ENCODE measurements around the gene ACOD1.

The ACOD1 gene

DNA sequence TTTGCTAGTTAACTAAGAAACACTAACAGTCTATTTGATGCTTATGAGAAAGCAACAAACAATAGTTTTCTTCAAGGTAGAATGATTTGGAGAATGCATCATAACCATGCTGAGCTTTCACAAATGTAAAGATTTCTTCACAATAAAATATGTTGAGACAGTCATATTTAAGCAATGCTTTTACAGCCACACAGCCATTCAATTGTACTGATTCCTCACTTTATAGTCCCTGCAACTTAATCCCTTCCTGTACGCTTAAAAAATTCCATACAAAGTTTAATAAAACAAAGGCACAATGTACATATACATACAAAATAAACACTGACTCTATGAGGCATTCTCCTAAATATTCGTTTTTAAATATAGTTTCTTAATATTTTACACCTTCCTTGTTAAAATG is 4.7 kb upstream of the ACOD1 start:
- Histone ChIP-seq H3K27me3 (ENCODE audit: insufficient read depth, low read length, poor library complexity) (no peaks in the 10 kb centered on the region), H3K9ac (ENCODE audit: low read depth, low read length) (no peak overlapping the region), H3K4me2 (ENCODE audit: insufficient read depth, low read length) (no peak overlapping the region), H3K79me2 (ENCODE audit: insufficient read depth, low read length) (no peaks in the 10 kb centered on the region), H3K36me3 (ENCODE audit: insufficient read depth, low read length) (no peaks in the 10 kb centered on the region), H3K4me1 (ENCODE audit: insufficient read depth, low read length) (no peaks in the 10 kb centered on the region), H3K27ac (ENCODE audit: low read length) (no peak overlapping the region), H3K9me3 (ENCODE audit: insufficient read depth, low read length, severe bottlenecking) (no peaks in the 10 kb centered on the region), H4K20me1 (ENCODE audit: insufficient read depth, low read length) (no peaks in the 10 kb centered on the region), H3K4me3 (ENCODE audit: low read depth in 1 of 2, low read length in 2 of 2) (no peak overlapping the region), H2AFZ (ENCODE audit: low read depth, low read length) (no peak overlapping the region)
- DNase-seq (no peak), ATAC-seq (ENCODE audit: insufficient read depth, low read depth) (no peak)
- TF ChIP-seq, protein P1, sequence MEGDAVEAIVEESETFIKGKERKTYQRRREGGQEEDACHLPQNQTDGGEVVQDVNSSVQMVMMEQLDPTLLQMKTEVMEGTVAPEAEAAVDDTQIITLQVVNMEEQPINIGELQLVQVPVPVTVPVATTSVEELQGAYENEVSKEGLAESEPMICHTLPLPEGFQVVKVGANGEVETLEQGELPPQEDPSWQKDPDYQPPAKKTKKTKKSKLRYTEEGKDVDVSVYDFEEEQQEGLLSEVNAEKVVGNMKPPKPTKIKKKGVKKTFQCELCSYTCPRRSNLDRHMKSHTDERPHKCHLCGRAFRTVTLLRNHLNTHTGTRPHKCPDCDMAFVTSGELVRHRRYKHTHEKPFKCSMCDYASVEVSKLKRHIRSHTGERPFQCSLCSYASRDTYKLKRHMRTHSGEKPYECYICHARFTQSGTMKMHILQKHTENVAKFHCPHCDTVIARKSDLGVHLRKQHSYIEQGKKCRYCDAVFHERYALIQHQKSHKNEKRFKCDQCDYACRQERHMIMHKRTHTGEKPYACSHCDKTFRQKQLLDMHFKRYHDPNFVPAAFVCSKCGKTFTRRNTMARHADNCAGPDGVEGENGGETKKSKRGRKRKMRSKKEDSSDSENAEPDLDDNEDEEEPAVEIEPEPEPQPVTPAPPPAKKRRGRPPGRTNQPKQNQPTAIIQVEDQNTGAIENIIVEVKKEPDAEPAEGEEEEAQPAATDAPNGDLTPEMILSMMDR (IDR thresholded peaks at IDR 0.05; ENCODE audit: borderline replicate concordance, extremely low read depth, low read length, poor library complexity, severe bottlenecking): no peak
- no peak for TF ChIP-seq EZH2 (IDR thresholded peaks at IDR 0.05; ENCODE audit: borderline replicate concordance, low read depth, low read length, severe bottlenecking)

DNA sequence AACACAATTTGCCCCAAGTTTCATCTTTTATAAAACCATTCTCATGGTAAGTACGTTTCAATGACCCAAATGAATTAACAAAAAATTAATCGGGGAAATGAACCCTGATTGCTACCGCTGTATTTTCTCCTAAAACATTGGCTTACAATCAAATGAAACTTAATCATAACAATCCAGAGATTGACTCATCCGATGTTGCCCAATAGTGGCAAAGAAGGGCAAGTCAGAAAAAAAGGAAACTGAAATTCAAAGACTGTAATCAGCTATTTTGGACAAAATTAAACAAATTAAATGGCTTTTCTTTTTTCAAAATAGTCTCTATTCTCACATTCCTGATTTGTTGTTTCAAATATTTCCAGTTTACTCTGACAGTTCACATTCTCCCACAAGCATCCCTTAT is 3.9 kb upstream of the ACOD1 start:
- no peak for TF ChIP-seq EZH2 (IDR thresholded peaks at IDR 0.05; ENCODE audit: borderline replicate concordance, low read depth, low read length, severe bottlenecking)
- TF ChIP-seq, protein P1 (IDR thresholded peaks at IDR 0.05; ENCODE audit: borderline replicate concordance, extremely low read depth, low read length, poor library complexity, severe bottlenecking): no peak
- no peaks in the 10 kb centered on the region for H3K36me3 ChIP-seq (ENCODE audit: insufficient read depth, low read length)
- no peaks in the 10 kb centered on the region for H3K27me3 ChIP-seq (ENCODE audit: insufficient read depth, low read length, poor library complexity)
- H3K4me2 ChIP-seq (ENCODE audit: insufficient read depth, low read length): no peak overlapping the region
- no peak overlapping the region for H3K4me3 ChIP-seq (ENCODE audit: low read depth in 1 of 2, low read length in 2 of 2)
- no peaks in the 10 kb centered on the region for H3K9me3 ChIP-seq (ENCODE audit: insufficient read depth, low read length, severe bottlenecking)
- H4K20me1 ChIP-seq (ENCODE audit: insufficient read depth, low read length): no peaks in the 10 kb centered on the region
- no peaks in the 10 kb centered on the region for H3K4me1 ChIP-seq (ENCODE audit: insufficient read depth, low read length)
- no peak for ATAC-seq (ENCODE audit: insufficient read depth, low read depth)
- H3K9ac ChIP-seq (ENCODE audit: low read depth, low read length): no peak overlapping the region
- DNase-seq: no peak
- no peaks in the 10 kb centered on the region for H3K79me2 ChIP-seq (ENCODE audit: insufficient read depth, low read length)
- H2AFZ ChIP-seq (ENCODE audit: low read depth, low read length): no peak overlapping the region
- H3K27ac ChIP-seq (ENCODE audit: low read length): no peak overlapping the region

DNA sequence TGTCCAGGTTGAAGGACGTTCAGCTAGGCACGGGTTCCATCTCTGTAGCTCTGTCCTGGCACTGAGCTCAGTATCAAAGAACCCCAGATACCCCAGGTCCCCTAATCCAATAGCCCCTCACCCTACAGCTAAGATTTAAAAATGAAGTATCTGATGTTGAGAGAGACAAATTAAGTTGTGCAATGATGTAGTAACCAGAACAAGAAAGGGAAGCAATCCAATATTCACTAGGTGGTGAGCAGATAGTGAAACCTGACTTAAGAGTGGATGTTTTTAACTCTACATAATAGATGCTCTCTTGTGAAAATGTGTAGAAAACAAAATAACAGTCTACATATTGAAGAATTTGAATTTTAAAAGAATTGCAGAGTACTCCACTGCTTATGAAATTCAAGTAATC is 1.8 kb downstream of the ACOD1 start:
- Histone ChIP-seq H3K4me3 (ENCODE audit: low read depth in 1 of 2, low read length in 2 of 2) (no peak overlapping the region), H3K4me1 (ENCODE audit: insufficient read depth, low read length) (no peaks in the 10 kb centered on the region), H3K9ac (ENCODE audit: low read depth, low read length) (no peak overlapping the region), H3K79me2 (ENCODE audit: insufficient read depth, low read length) (no peaks in the 10 kb centered on the region), H3K9me3 (ENCODE audit: insufficient read depth, low read length, severe bottlenecking) (no peaks in the 10 kb centered on the region), H4K20me1 (ENCODE audit: insufficient read depth, low read length) (no peaks in the 10 kb centered on the region), H3K36me3 (ENCODE audit: insufficient read depth, low read length) (no peaks in the 10 kb centered on the region), H3K27me3 (ENCODE audit: insufficient read depth, low read length, poor library complexity) (peaks cover 2% of the 10 kb centered on the region), H3K4me2 (ENCODE audit: insufficient read depth, low read length) (no peak overlapping the region), H2AFZ (ENCODE audit: low read depth, low read length) (no peak overlapping the region), H3K27ac (ENCODE audit: low read length) (no peak overlapping the region)
- no peak for ATAC-seq (ENCODE audit: insufficient read depth, low read depth)
- no peak for TF ChIP-seq EZH2 (IDR thresholded peaks at IDR 0.05; ENCODE audit: borderline replicate concordance, low read depth, low read length, severe bottlenecking)
- TF ChIP-seq, protein P1 (IDR thresholded peaks at IDR 0.05; ENCODE audit: borderline replicate concordance, extremely low read depth, low read length, poor library complexity, severe bottlenecking): no peak
- DNase-seq: no peak

DNA sequence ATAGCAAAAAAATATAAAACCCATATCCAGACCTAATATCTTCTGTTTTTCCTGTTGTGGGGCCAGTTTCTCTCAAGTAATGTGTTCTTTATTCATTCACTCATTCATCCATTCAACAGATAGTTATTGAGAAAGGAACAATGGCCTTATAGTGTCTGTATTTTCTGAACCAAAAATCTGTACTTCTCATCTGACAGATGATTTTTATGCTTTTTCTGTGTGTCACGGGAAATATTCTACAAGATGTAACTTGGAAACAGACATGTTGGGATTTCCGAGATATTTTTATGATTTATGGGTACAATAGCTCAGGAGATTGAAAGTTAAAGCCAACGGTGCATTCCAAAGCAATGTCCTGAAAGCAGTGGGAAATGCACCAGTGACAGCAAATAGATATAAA is 5.7 kb downstream of the ACOD1 start:
- H3K27me3 ChIP-seq (ENCODE audit: insufficient read depth, low read length, poor library complexity): peaks cover 2% of the 10 kb centered on the region
- ATAC-seq (ENCODE audit: insufficient read depth, low read depth) (no peak), DNase-seq (no peak)
- no peak overlapping the region for H3K9ac ChIP-seq (ENCODE audit: low read depth, low read length)
- H3K9me3 ChIP-seq (ENCODE audit: insufficient read depth, low read length, severe bottlenecking): peaks cover 4% of the 10 kb centered on the region
- no peak overlapping the region for H3K4me3 ChIP-seq (ENCODE audit: low read depth in 1 of 2, low read length in 2 of 2)
- H3K4me2 ChIP-seq (ENCODE audit: insufficient read depth, low read length): no peak overlapping the region
- no peak overlapping the region for H3K27ac ChIP-seq (ENCODE audit: low read length)
- no peaks in the 10 kb centered on the region for H3K36me3 ChIP-seq (ENCODE audit: insufficient read depth, low read length)
- H4K20me1 ChIP-seq (ENCODE audit: insufficient read depth, low read length): no peaks in the 10 kb centered on the region
- no peaks in the 10 kb centered on the region for H3K4me1 ChIP-seq (ENCODE audit: insufficient read depth, low read length)
- H3K79me2 ChIP-seq (ENCODE audit: insufficient read depth, low read length): no peaks in the 10 kb centered on the region
- H2AFZ ChIP-seq (ENCODE audit: low read depth, low read length): no peak overlapping the region
- no peak for TF ChIP-seq EZH2 (IDR thresholded peaks at IDR 0.05; ENCODE audit: borderline replicate concordance, low read depth, low read length, severe bottlenecking)
- TF ChIP-seq, protein P1 (IDR thresholded peaks at IDR 0.05; ENCODE audit: borderline replicate concordance, extremely low read depth, low read length, poor library complexity, severe bottlenecking): no peak
